ENCODE measurements around the gene TTLL4.

DNA sequence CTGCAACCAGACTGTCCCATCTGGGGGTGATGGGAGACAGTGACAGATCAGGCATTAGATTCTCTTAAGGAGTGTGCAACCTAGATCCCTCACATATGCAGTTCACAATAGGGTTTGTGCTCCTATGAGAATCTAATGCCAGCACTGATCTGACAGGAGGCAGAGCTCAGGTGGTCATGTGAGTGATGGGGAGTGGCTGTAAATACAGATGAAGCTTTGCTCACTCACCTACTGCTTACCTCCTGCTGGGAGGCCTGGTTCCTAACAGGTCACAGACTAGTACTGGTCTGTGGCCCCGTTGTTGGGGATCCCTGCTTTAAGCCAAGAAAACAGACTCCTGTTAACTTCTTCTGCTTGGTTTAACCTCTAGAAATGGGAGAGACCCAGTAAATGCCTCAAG, 74.5 kb downstream of the TTLL4 start:
- TF ChIP-seq, protein P1, sequence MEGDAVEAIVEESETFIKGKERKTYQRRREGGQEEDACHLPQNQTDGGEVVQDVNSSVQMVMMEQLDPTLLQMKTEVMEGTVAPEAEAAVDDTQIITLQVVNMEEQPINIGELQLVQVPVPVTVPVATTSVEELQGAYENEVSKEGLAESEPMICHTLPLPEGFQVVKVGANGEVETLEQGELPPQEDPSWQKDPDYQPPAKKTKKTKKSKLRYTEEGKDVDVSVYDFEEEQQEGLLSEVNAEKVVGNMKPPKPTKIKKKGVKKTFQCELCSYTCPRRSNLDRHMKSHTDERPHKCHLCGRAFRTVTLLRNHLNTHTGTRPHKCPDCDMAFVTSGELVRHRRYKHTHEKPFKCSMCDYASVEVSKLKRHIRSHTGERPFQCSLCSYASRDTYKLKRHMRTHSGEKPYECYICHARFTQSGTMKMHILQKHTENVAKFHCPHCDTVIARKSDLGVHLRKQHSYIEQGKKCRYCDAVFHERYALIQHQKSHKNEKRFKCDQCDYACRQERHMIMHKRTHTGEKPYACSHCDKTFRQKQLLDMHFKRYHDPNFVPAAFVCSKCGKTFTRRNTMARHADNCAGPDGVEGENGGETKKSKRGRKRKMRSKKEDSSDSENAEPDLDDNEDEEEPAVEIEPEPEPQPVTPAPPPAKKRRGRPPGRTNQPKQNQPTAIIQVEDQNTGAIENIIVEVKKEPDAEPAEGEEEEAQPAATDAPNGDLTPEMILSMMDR (IDR thresholded peaks at IDR 0.05), result no peak
- TF ChIP-seq, protein P2, sequence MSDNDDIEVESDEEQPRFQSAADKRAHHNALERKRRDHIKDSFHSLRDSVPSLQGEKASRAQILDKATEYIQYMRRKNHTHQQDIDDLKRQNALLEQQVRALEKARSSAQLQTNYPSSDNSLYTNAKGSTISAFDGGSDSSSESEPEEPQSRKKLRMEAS (IDR thresholded peaks at IDR 0.05; ENCODE audit: low read depth), result no peak
- TF ChIP-seq, protein P3, sequence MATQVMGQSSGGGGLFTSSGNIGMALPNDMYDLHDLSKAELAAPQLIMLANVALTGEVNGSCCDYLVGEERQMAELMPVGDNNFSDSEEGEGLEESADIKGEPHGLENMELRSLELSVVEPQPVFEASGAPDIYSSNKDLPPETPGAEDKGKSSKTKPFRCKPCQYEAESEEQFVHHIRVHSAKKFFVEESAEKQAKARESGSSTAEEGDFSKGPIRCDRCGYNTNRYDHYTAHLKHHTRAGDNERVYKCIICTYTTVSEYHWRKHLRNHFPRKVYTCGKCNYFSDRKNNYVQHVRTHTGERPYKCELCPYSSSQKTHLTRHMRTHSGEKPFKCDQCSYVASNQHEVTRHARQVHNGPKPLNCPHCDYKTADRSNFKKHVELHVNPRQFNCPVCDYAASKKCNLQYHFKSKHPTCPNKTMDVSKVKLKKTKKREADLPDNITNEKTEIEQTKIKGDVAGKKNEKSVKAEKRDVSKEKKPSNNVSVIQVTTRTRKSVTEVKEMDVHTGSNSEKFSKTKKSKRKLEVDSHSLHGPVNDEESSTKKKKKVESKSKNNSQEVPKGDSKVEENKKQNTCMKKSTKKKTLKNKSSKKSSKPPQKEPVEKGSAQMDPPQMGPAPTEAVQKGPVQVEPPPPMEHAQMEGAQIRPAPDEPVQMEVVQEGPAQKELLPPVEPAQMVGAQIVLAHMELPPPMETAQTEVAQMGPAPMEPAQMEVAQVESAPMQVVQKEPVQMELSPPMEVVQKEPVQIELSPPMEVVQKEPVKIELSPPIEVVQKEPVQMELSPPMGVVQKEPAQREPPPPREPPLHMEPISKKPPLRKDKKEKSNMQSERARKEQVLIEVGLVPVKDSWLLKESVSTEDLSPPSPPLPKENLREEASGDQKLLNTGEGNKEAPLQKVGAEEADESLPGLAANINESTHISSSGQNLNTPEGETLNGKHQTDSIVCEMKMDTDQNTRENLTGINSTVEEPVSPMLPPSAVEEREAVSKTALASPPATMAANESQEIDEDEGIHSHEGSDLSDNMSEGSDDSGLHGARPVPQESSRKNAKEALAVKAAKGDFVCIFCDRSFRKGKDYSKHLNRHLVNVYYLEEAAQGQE (IDR thresholded peaks at IDR 0.05; ENCODE audit: low read depth, low read length), result no peak
- TF ChIP-seq RFX5 (IDR thresholded peaks at IDR 0.05; ENCODE audit: low read length) (no peak), EP300 (IDR thresholded peaks at IDR 0.05; ENCODE audit: borderline replicate concordance in 1 of 2, low read depth in 1 of 2, low read length in 1 of 2) (no peak), TAF1 (IDR thresholded peaks at IDR 0.05; ENCODE audit: borderline replicate concordance, low read depth, low read length) (no peak), FOXM1 (IDR thresholded peaks at IDR 0.05; ENCODE audit: low read depth) (no peak), EZH2phosphoT487 (IDR thresholded peaks at IDR 0.05; ENCODE audit: borderline replicate concordance, low read depth) (no peak), POLR2AphosphoS5 (IDR thresholded peaks at IDR 0.05; ENCODE audit: low read depth, low read length) (no peak), GATA2 (CRISPR knock-in tag; IDR thresholded peaks at IDR 0.05) (no peak)
- TF ChIP-seq, protein P4, sequence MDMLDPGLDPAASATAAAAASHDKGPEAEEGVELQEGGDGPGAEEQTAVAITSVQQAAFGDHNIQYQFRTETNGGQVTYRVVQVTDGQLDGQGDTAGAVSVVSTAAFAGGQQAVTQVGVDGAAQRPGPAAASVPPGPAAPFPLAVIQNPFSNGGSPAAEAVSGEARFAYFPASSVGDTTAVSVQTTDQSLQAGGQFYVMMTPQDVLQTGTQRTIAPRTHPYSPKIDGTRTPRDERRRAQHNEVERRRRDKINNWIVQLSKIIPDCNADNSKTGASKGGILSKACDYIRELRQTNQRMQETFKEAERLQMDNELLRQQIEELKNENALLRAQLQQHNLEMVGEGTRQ (IDR thresholded peaks at IDR 0.05; ENCODE audit: borderline replicate concordance, low read depth, low read length), result no peak
- TF ChIP-seq, protein P5, sequence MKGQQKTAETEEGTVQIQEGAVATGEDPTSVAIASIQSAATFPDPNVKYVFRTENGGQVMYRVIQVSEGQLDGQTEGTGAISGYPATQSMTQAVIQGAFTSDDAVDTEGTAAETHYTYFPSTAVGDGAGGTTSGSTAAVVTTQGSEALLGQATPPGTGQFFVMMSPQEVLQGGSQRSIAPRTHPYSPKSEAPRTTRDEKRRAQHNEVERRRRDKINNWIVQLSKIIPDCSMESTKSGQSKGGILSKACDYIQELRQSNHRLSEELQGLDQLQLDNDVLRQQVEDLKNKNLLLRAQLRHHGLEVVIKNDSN (IDR thresholded peaks at IDR 0.05; ENCODE audit: borderline replicate concordance, low read depth), result no peak

Measured in SK-N-SH (cell line).